ENCODE measurements around the gene SLC35F3. TPM values are rescaled to one million over a fixed set of nuclear protein-coding genes. Genes with fewer than 3 reads are reported as not detected.

The SLC35F3 gene
- polyA plus RNA-seq, 1 of the 3 experiments (the other 2 are of a cell fraction) = 0.87 TPM

- Histone ChIP-seq H3K4me2 (no peak overlapping the region), H3K9ac (no peak overlapping the region), H4K20me1 (ENCODE audit: insufficient read depth) (no peaks in the 10 kb centered on the region), H3F3A (replicated peaks; ENCODE audit: insufficient read depth) (no peaks in the 10 kb centered on the region), H3K27me3 (ENCODE audit: insufficient read depth) (no peaks in the 10 kb centered on the region), H3K9me2 (no peaks in the 10 kb centered on the region), H3K79me2 (ENCODE audit: insufficient read depth) (no peaks in the 10 kb centered on the region), H3K36me3 (replicated peaks in 1 of 2; ENCODE audit: control insufficient read depth in 1 of 2, insufficient read depth in 2 of 2, low read length in 1 of 2) (no peaks in the 10 kb centered on the region), H3K4me1 (ENCODE audit: control insufficient read depth in 1 of 2, insufficient read depth in 2 of 2, low read depth in 1 of 2, low read length in 1 of 2) (peaks cover 0 to 5% of the 10 kb centered on the region in 2 experiments; a peak in 1 of 4 replicates), H3K27ac (ENCODE audit: low read depth in 2 of 2, low read length in 1 of 2) (no peak overlapping the region), H2AFZ (ENCODE audit: low read depth) (no peak overlapping the region), H3K4me3 (ENCODE audit: low read depth in 2 of 2, low read length in 1 of 2) (no peak overlapping the region), H3K9me3 (no peaks in the 10 kb centered on the region; the same call in 1 of the 2 replicates)
- ChIA-PET CTCF (no interaction called here), POLR2A (no interaction called here)
- no peak for DNase-seq
- 51% methylated on average over 7 of the region's 7 CpGs for WGBS (ENCODE audit: low lambda C conversion rate)
- no peak for TF ChIP-seq FOSL2 (IDR thresholded peaks at IDR 0.05; ENCODE audit: borderline replicate concordance, low read depth)
- TF ChIP-seq GATA2 (CRISPR knock-in tag; IDR thresholded peaks at IDR 0.05) = no peak
- TF ChIP-seq, protein P1, sequence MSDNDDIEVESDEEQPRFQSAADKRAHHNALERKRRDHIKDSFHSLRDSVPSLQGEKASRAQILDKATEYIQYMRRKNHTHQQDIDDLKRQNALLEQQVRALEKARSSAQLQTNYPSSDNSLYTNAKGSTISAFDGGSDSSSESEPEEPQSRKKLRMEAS (IDR thresholded peaks at IDR 0.05; ENCODE audit: low read depth) = no peak
- no peak for TF ChIP-seq FOXJ3 (CRISPR knock-in tag; IDR thresholded peaks at IDR 0.05)
Measured at GRCh38 chr1:233919786-233920185, 15.3 kb downstream of the SLC35F3 start.

- no peaks in the 10 kb centered on the region for H3K4me1 ChIP-seq (ENCODE audit: control insufficient read depth in 1 of 2, insufficient read depth in 2 of 2, low read depth in 1 of 2, low read length in 1 of 2)
- 19% methylated on average over 2 of the region's 2 CpGs for WGBS (ENCODE audit: low lambda C conversion rate)
- ChIA-PET POLR2A (no interaction called here), CTCF (no interaction called here)
- H3K9ac ChIP-seq = no peak overlapping the region
- H3K27me3 ChIP-seq (ENCODE audit: insufficient read depth) = no peaks in the 10 kb centered on the region
- H3K9me3 ChIP-seq = no peaks in the 10 kb centered on the region
- no peak for DNase-seq
- H2AFZ ChIP-seq (ENCODE audit: low read depth) = no peak overlapping the region
- no peaks in the 10 kb centered on the region for H3K9me2 ChIP-seq
- H3K27ac ChIP-seq (ENCODE audit: low read depth in 2 of 2, low read length in 1 of 2) = no peak overlapping the region
- H3K4me2 ChIP-seq = no peak overlapping the region
- H3K79me2 ChIP-seq (ENCODE audit: insufficient read depth) = no peaks in the 10 kb centered on the region
- H3F3A ChIP-seq (replicated peaks; ENCODE audit: insufficient read depth) = no peaks in the 10 kb centered on the region
- H4K20me1 ChIP-seq (ENCODE audit: insufficient read depth) = no peaks in the 10 kb centered on the region
- H3K36me3 ChIP-seq (replicated peaks in 1 of 2; ENCODE audit: control insufficient read depth in 1 of 2, insufficient read depth in 2 of 2, low read length in 1 of 2) = no peaks in the 10 kb centered on the region
- TF ChIP-seq RAD21 (IDR thresholded peaks at IDR 0.05; ENCODE audit: low read length) (no peak), EP300 (IDR thresholded peaks at IDR 0.05; ENCODE audit: borderline replicate concordance in 1 of 2, low read depth in 1 of 2, low read length in 1 of 2) (no peak), JUND (IDR thresholded peaks at IDR 0.05) (no peak), NFIC (IDR thresholded peaks at IDR 0.05; ENCODE audit: borderline replicate concordance) (no peak), SIN3A (IDR thresholded peaks at IDR 0.05; ENCODE audit: borderline replicate concordance, low read depth, low read length) (no peak), RFX5 (IDR thresholded peaks at IDR 0.05; ENCODE audit: low read length) (no peak), FOSL2 (IDR thresholded peaks at IDR 0.05; ENCODE audit: borderline replicate concordance, low read depth) (no peak), MXI1 (IDR thresholded peaks at IDR 0.05; ENCODE audit: low read depth, low read length) (no peak), NRF1 (IDR thresholded peaks at IDR 0.05; ENCODE audit: low read depth, low read length) (no peak), USF2 (IDR thresholded peaks at IDR 0.05; ENCODE audit: borderline replicate concordance, low read depth, low read length) (no peak), POLR2AphosphoS5 (IDR thresholded peaks at IDR 0.05; ENCODE audit: low read depth, low read length) (no peak), FOXJ3 (CRISPR knock-in tag; IDR thresholded peaks at IDR 0.05) (no peak), TEAD4 (IDR thresholded peaks at IDR 0.05; ENCODE audit: borderline replicate concordance, insufficient read depth) (no peak), RCOR1 (IDR thresholded peaks at IDR 0.05; ENCODE audit: low read length) (no peak), GABPA (IDR thresholded peaks at IDR 0.05; ENCODE audit: low read depth) (no peak), TAF1 (IDR thresholded peaks at IDR 0.05; ENCODE audit: borderline replicate concordance, low read depth, low read length) (no peak)
- TF ChIP-seq, protein P2, sequence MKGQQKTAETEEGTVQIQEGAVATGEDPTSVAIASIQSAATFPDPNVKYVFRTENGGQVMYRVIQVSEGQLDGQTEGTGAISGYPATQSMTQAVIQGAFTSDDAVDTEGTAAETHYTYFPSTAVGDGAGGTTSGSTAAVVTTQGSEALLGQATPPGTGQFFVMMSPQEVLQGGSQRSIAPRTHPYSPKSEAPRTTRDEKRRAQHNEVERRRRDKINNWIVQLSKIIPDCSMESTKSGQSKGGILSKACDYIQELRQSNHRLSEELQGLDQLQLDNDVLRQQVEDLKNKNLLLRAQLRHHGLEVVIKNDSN (IDR thresholded peaks at IDR 0.05; ENCODE audit: borderline replicate concordance, low read depth) = no peak
- no peak overlapping the region for H3K4me3 ChIP-seq (ENCODE audit: low read depth in 2 of 2, low read length in 1 of 2)
Measured at GRCh38 chr1:233928123-233928522, 23.6 kb downstream of the SLC35F3 start.

All from SK-N-SH (cell line).